ENCODE data around the gene KLHL22.

Gene KLHL22

DNA sequence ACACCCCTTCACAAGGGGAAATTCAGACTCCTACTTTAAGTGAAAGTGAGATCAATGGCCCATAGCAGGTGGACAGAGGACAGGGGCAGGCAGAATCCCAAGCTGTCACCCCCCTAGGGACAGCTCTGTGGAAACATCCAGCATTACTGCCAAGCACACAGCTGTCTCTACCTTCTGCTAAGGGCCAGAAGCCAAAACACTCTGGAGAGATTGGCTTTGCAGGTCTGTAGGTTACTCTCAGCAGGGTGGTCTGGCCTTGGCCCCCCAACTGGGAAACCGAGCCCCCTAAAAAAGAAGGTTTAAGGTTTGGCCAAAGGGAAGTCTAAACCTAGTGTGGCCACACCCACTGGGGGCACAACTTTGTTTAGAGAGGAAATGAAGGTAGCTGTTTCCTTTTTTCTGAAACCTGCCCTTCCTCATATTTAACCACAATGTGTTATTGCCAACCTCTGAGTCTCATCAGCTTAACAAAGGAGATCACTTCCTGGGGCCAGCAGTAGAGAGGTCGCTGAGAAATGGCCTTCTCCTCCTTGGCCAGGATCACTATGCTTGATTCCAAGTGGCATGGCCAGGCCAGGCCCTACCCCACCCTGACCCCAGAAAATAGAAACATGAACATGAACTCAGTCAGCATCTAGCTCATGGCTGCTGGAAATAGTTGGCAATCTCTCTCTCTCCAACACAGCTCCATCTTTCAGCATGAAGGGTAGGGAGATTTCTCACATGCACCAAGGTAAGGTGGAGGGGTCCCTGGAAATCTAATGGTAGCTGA, 32.1 kb downstream of the KLHL22 start:
- Histone ChIP-seq H3K27me3 (ENCODE audit: control insufficient read depth, insufficient read depth, low read length) (no peaks in the 10 kb centered on the region), H3K4me2 (ENCODE audit: low read length) (no peak overlapping the region), H3K9ac (no peak overlapping the region), H3K36me3 (ENCODE audit: control insufficient read depth, insufficient read depth, low read length) (no peaks in the 10 kb centered on the region), H2AFZ (no peak overlapping the region), H3K9me3 (ENCODE audit: control insufficient read depth, low read length) (no peaks in the 10 kb centered on the region), H3K79me2 (no peaks in the 10 kb centered on the region), H3K4me1 (no peaks in the 10 kb centered on the region), H3K27ac (no peak overlapping the region), H3K4me3 (ENCODE audit: low read depth, low read length) (no peak overlapping the region)
- TF ChIP-seq, protein P1, sequence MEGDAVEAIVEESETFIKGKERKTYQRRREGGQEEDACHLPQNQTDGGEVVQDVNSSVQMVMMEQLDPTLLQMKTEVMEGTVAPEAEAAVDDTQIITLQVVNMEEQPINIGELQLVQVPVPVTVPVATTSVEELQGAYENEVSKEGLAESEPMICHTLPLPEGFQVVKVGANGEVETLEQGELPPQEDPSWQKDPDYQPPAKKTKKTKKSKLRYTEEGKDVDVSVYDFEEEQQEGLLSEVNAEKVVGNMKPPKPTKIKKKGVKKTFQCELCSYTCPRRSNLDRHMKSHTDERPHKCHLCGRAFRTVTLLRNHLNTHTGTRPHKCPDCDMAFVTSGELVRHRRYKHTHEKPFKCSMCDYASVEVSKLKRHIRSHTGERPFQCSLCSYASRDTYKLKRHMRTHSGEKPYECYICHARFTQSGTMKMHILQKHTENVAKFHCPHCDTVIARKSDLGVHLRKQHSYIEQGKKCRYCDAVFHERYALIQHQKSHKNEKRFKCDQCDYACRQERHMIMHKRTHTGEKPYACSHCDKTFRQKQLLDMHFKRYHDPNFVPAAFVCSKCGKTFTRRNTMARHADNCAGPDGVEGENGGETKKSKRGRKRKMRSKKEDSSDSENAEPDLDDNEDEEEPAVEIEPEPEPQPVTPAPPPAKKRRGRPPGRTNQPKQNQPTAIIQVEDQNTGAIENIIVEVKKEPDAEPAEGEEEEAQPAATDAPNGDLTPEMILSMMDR (IDR thresholded peaks at IDR 0.05): no peak

DNA sequence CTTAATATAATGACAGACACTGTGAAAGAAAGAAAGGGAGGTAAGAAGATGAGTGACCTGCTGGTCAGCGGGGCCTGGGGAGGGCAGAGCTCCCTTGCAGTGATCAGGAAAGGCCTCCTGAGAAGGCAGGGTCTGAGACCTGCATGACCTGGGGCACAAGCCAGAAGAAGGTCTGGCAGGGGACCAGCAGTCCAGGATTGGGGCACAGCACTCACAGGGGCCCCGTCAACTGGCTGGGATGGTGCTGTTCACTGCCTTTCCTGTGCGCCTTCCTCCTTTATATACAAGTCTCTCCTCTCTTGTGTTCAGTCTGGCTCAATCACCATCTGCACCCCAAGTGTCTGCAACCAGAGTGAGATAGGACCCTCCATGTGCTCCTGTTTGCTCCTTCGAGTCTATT, 35.7 kb downstream of the KLHL22 start:
- Histone ChIP-seq H2AFZ (no peak overlapping the region), H3K36me3 (ENCODE audit: control insufficient read depth, insufficient read depth, low read length) (no peaks in the 10 kb centered on the region)

DNA sequence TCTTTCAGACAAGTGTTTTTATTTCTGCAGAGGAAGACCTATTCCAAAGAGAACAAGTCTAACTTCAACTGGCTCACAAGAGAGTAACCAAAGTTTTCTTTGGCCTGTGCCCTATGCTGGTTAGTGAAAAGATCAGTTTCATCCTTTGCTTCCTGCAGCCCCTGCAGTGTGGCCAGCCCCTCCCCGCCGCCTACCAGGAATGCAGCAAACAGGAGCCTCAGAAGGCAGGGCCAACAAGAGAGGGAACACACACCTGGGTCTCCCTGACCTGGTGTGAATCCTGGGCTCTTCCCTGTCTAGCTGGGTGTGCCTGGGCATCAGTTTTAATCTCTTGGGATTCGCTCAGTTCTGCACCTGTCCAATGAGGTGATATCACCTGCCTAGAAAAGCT, 36.4 kb downstream of the KLHL22 start:
- no peak overlapping the region for H3K9ac ChIP-seq
- H3K27ac ChIP-seq: no peak overlapping the region
- H3K36me3 ChIP-seq (ENCODE audit: control insufficient read depth, insufficient read depth, low read length): no peaks in the 10 kb centered on the region
- TF ChIP-seq, protein P1 (IDR thresholded peaks at IDR 0.05): no peak
- no peaks in the 10 kb centered on the region for H3K79me2 ChIP-seq
- no peaks in the 10 kb centered on the region for H3K9me3 ChIP-seq (ENCODE audit: control insufficient read depth, low read length)
- no peaks in the 10 kb centered on the region for H3K4me1 ChIP-seq
- no peaks in the 10 kb centered on the region for H3K27me3 ChIP-seq (ENCODE audit: control insufficient read depth, insufficient read depth, low read length)
- no peak overlapping the region for H3K4me3 ChIP-seq (ENCODE audit: low read depth, low read length)
- H2AFZ ChIP-seq: no peak overlapping the region
- H3K4me2 ChIP-seq (ENCODE audit: low read length): no peak overlapping the region

More for the DNA sequence above, 35.7 kb downstream of the KLHL22 start:
- no peak overlapping the region for H3K27ac ChIP-seq
- H3K9me3 ChIP-seq (ENCODE audit: control insufficient read depth, low read length): no peaks in the 10 kb centered on the region
- no peak overlapping the region for H3K4me2 ChIP-seq (ENCODE audit: low read length)
- H3K4me3 ChIP-seq (ENCODE audit: low read depth, low read length): no peak overlapping the region
- no peaks in the 10 kb centered on the region for H3K27me3 ChIP-seq (ENCODE audit: control insufficient read depth, insufficient read depth, low read length)
- H3K79me2 ChIP-seq: no peaks in the 10 kb centered on the region
- no peak overlapping the region for H3K9ac ChIP-seq
- no peaks in the 10 kb centered on the region for H3K4me1 ChIP-seq
- TF ChIP-seq, protein P1 (IDR thresholded peaks at IDR 0.05): no peak

DNA sequence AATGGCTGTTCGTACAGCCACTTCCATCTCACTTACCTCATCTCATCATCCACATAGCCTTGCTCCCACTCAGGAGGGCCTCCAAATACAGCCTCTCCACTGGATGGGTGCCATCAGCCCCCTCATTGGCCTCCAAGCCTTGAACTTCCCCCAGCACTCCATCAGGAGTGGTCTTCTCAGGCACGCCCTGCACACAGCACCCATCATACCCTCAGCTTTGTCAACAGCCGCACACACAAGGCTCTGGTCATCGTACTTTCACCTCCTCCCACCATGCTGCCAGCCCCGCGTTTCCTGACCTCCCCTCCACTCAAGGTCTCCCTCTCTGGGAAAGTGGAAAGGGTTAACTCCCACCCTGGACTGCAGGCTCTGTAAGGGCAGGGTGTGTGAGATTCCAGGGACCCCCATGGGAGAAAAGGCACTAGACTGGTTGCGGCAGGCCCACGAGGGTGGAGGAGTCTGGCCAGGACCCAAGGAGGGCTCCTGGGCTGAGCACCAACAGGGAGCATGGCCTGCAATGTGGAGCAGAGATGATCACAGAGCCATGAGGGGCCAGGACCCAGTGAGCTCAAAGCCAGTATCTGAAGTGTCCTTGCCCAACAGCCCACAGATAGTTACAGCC, 37.0 kb downstream of the KLHL22 start:
- H3K9ac ChIP-seq: no peak overlapping the region
- H3K27me3 ChIP-seq (ENCODE audit: control insufficient read depth, insufficient read depth, low read length): no peaks in the 10 kb centered on the region
- no peak overlapping the region for H3K4me2 ChIP-seq (ENCODE audit: low read length)
- no peak overlapping the region for H3K27ac ChIP-seq
- H3K4me1 ChIP-seq: no peaks in the 10 kb centered on the region
- no peaks in the 10 kb centered on the region for H3K9me3 ChIP-seq (ENCODE audit: control insufficient read depth, low read length)
- H3K4me3 ChIP-seq (ENCODE audit: low read depth, low read length): no peak overlapping the region
- H3K36me3 ChIP-seq (ENCODE audit: control insufficient read depth, insufficient read depth, low read length): no peaks in the 10 kb centered on the region
- no peak overlapping the region for H2AFZ ChIP-seq
- H3K79me2 ChIP-seq: no peaks in the 10 kb centered on the region
- TF ChIP-seq, protein P1 (IDR thresholded peaks at IDR 0.05): no peak
